GM12801 (cell line): ENCODE data around the gene DDAH2.

Experiments used
- CTCF ChIP-seq: IDR thresholded peaks from one replicate; pipeline ENCODE4 v1.5.1; 2011; ENCODE audit warnings: control low read depth; ENCODE audit not compliant: insufficient read length; ENCODE audit errors: extremely low read depth

DDAH2 gene

GRCh38 chr6:31706599-31706998 lies 22.5 kb downstream of the DDAH2 start, which contains the start of gene LY6G6F:
LY6G6F (plus strand) TSS chr6:31706866; CDS start chr6:31706907, 41 bp downstream.
- no peak for TF ChIP-seq CTCF

DNA sequence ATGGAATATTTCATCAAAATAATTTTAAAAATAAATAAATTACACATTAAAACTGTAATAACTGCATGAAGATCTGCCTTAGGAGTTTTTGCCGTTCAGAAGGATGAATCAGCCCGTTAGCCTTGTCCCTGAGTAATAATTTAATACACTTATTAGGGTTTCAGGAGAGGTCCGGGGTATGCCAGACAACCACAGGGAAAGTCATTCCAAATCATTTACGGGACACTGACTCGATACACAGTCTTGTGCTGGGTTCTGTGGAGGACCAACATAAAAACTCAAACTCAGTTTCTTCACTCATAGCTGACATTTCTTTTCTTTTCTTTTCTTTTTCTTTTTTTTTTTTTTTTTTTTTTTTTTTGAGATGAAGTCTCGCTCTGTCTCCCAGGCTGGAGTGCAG lies 23.2 kb downstream of the DDAH2 start:
- TF ChIP-seq CTCF = no peak

GRCh38 chr6:31702819-31703716 lies 26.0 kb downstream of the DDAH2 start, which contains the start of gene ABHD16A:
ABHD16A (minus strand) TSS chr6:31703324; CDS start chr6:31703281, 43 bp downstream.
- TF ChIP-seq CTCF = no peak

- TF ChIP-seq CTCF = no peak
Measured at GRCh38 chr6:31702405-31702818, 26.7 kb downstream of the DDAH2 start.

DNA sequence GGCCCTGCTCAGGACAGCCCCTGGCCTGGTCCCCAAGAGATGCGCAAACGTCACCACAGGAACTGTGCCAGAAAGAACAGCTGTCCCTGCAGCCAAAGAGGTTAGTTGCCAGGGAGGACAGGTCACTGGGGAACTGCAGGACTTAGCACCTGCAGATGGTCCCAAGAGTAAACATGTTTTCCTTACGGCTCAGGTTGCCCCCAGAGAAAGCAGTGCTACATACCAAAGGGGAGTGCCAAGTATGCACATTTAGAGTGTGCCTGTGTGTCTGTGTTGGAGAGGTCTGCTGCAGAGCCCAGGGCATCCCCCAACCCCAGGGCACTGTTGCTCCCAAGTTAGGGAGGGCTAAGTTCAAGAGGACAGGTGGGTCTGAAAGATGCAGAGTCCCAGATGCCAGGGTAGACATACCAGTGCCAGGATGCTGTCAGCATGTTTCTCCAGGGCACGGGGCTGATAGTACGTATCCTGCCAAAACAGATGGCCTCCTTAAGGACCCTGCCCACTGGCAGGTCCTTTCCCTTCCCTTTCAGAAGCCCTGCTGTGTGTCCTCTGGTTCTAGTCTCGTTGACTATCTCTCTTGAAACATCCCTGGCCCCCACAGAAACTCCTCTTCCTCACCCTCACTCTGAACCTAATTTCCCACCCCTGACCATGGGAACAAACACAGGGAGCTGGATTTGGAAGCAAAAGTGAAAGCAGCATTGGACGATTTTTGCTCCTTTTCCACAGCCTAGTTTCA lies 27.3 kb downstream of the DDAH2 start:
- TF ChIP-seq CTCF = no peak

- TF ChIP-seq CTCF = no peak
Measured at GRCh38 chr6:31700740-31701401, 28.2 kb downstream of the DDAH2 start.

GRCh38 chr6:31697555-31697954 lies 31.5 kb downstream of the DDAH2 start:
- TF ChIP-seq CTCF = no peak
